GM19351 (cell line): ENCODE measurements around the gene MAP1B.

Source experiments
- ATAC-seq: cut with Tn5 transposase; IDR thresholded peaks from one replicate; pipeline ENCODE4 v1.9.1; 2021; ENCODE audit warnings: mild to moderate bottlenecking, moderate library complexity; ENCODE audit not compliant: unreplicated experiment

MAP1B gene

GRCh38 chr5:72187388-72188075 is 80.3 kb downstream of the MAP1B start:
- no peak for ATAC-seq

DNA sequence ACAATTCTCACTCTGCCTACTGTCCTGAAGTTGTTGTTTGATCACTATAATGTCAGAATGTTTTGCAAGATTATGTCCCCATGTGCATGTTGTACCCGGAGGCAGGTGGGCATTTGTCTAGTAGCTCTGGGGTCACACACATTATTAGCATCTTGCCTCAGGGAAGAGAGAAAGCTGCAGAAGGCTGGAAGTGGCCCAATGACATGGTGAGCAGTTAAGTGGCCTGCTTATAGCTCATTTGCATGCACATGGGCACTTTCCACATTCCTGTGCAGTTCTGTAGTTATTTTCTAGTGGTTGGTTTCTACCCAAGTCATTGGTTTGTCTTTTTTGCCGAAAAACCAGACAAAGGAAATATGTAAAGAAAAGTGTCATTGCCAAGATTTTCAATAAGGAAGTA is 80.9 kb downstream of the MAP1B start:
- ATAC-seq: no peak

GRCh38 chr5:72189146-72189545 is 81.9 kb downstream of the MAP1B start:
- ATAC-seq: no peak

- no peak for ATAC-seq
These were observed 84.1 kb downstream of the MAP1B start for GRCh38 chr5:72191404-72191803.

- peak; percentile 95 for ATAC-seq
These were observed 87.6 kb downstream of the MAP1B start for GRCh38 chr5:72194846-72195245.

- ATAC-seq: no peak
These were observed 88.3 kb downstream of the MAP1B start for GRCh38 chr5:72195581-72195980.

DNA sequence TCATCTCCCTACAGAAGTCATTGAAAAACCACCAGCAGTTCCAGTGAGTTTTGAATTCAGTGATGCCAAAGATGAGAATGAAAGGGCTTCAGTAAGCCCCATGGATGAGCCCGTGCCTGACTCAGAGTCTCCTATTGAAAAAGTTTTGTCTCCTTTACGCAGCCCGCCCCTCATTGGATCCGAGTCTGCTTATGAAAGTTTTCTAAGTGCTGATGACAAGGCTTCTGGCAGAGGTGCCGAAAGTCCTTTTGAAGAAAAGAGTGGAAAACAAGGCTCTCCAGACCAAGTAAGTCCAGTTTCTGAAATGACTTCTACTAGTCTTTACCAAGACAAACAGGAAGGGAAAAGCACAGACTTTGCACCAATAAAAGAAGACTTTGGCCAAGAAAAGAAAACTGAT is 90.1 kb downstream of the MAP1B start:
- no peak for ATAC-seq

- ATAC-seq: no peak
These were observed 92.4 kb downstream of the MAP1B start for GRCh38 chr5:72199681-72200080.

- no peak for ATAC-seq
These were observed 95.1 kb downstream of the MAP1B start for GRCh38 chr5:72202331-72202825.

DNA sequence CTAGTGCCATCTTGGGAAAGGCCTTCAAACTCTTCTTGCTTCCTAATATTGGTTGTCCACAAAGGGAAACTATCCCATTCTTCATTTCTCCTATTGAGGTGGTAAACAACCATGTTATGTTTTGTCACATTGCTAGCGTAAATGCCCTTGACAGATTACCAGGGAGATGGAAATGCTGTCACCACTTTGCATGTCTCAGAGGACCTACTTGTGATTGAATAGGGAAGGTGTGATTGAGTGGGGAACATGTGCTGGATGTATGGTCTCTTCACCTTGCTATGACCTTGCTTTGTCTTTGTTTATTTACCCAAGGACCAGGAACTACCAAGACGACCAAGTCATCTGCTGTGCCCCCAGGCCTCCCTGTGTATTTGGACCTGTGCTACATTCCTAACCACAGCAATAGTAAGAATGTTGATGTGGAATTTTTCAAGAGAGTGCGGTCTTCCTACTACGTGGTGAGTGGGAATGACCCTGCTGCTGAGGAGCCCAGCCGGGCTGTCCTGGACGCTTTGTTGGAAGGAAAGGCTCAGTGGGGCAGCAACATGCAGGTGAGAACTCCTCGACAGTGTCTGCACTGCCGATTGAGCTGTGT is 96.1 kb downstream of the MAP1B start:
- no peak for ATAC-seq

DNA sequence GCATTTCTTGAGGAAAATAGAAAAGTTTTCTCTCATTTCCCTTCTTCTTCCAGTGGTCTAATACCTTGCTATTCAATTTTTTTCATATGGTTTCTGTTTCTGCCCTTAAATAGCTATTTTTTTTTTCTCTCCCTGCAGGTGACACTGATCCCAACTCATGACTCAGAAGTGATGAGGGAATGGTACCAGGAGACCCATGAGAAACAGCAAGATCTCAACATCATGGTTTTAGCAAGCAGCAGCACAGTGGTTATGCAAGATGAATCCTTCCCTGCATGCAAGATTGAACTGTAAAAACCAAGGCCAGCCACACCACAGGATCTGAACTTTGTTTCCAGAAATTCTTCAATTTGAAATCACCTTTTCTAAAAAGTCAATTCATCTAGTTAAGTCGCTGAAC is 97.7 kb downstream of the MAP1B start:
- no peak for ATAC-seq

GRCh38 chr5:72205431-72206009 is 98.2 kb downstream of the MAP1B start:
- no peak for ATAC-seq

DNA sequence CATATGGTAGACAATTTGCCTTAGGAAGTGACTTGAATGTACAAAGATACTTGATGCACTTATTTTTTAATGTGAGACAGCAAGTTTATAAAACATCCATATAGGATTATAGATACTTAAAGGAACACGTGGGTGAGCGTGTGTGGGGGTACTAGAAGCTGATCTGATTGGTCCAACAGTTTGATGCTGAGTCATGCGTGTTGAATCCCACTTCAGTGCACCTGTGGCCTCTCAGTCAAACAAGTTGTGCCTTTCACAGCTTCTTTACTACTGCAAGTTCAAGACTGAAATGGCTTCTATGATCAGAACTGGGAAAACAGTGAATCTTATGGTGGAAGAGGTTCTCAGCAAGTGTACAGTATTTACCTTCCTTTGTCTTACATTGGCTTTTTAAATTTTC is 98.9 kb downstream of the MAP1B start:
- no peak for ATAC-seq

- ATAC-seq: no peak
These were observed 99.7 kb downstream of the MAP1B start for GRCh38 chr5:72206994-72207393.

- ATAC-seq: no peak
These were observed 101.2 kb downstream of the MAP1B start for GRCh38 chr5:72208324-72208926.

- no peak for ATAC-seq
These were observed 102.2 kb downstream of the MAP1B start for GRCh38 chr5:72209147-72210115.

- no peak for ATAC-seq
These were observed 103.8 kb downstream of the MAP1B start for GRCh38 chr5:72210888-72211678.

GRCh38 chr5:72212171-72212570 is 104.9 kb downstream of the MAP1B start:
- ATAC-seq: no peak

DNA sequence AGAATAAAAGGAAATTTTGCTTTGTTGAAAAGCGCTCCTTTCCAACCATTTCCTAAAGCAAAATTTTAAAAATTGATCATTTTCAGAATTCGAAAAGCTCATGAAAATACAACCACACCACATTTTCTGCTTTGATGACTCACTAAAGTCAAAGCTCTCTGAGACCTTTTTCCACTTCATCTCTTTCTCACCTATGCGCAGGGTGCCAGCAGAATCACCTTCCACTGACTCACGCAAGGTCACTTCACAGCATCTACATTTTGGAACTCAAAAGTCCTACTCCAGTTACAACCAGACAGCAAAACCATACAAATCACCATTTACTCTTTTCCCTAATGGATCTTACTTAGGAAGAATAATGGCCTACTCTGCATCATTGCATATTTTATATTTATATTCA is 106.2 kb downstream of the MAP1B start:
- ATAC-seq: no peak

DNA sequence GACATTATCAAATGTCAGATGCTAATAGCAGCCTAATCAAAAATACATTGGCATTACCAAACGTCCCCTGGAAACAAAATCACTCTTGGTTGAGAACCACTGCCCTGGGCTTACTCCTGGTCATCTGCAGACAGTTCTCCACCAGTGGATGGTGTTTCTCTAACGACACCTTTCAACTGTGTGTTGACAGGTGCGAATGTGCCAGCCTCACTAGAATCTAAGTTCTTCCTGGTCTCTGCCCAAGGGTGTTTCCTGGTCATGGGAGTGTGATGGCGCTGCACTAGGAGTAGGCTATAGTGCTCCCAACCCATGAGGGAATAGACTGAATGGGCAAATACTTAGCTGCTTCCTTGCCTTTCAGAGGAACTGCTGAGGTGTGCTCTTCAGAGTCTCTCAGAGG is 106.9 kb downstream of the MAP1B start:
- ATAC-seq: no peak
